ENCODE data around the gene FILIP1L. TPM values are rescaled to one million over a fixed set of nuclear protein-coding genes. Genes with fewer than 3 reads are reported as not detected.

Gene FILIP1L
- polyA plus RNA-seq, 2 donors = 2.6 to 6.9 TPM

- WGBS, 2 donors = 86 to 90% methylated on average over 2 of the region's 2 CpGs
- Histone ChIP-seq H3K4me3 (ENCODE audit: low read depth in 1 of 2, low read length in 2 of 2) (no peak overlapping the region), H3K36me3 (ENCODE audit: control insufficient read depth in 2 of 2, insufficient read depth in 2 of 2, low read length in 1 of 2) (no peaks in the 10 kb centered on the region), H3K4me1 (ENCODE audit: control insufficient read depth in 2 of 2, insufficient read depth in 2 of 2, low read length in 1 of 2) (no peaks in the 10 kb centered on the region), H3K9me3 (ENCODE audit: control insufficient read depth in 2 of 2, insufficient read depth in 1 of 2, low read depth in 1 of 2, low read length in 1 of 2) (no peaks in the 10 kb centered on the region), H3K27ac (ENCODE audit: low read depth in 2 of 2, low read length in 1 of 2) (no peak overlapping the region), H3K27me3 (ENCODE audit: control insufficient read depth in 1 of 2, insufficient read depth in 2 of 2, low read length in 2 of 2) (no peaks in the 10 kb centered on the region)
Observed at GRCh38 chr3:99834211-99834957, 279.9 kb downstream of the FILIP1L start.

- WGBS, 2 donors = 57 to 65% methylated on average over 4 of the region's 4 CpGs
- H3K27ac ChIP-seq (ENCODE audit: low read depth in 2 of 2, low read length in 1 of 2) = no peak overlapping the region
Observed at GRCh38 chr3:99833617-99834205, 280.6 kb downstream of the FILIP1L start.

GRCh38 chr3:99829844-99830243, 284.5 kb downstream of the FILIP1L start:
- Histone ChIP-seq H3K4me1 (ENCODE audit: control insufficient read depth in 2 of 2, insufficient read depth in 2 of 2, low read length in 1 of 2) (no peaks in the 10 kb centered on the region), H3K27me3 (ENCODE audit: control insufficient read depth in 1 of 2, insufficient read depth in 2 of 2, low read length in 2 of 2) (no peaks in the 10 kb centered on the region), H3K9me3 (ENCODE audit: control insufficient read depth in 2 of 2, insufficient read depth in 1 of 2, low read depth in 1 of 2, low read length in 1 of 2) (no peaks in the 10 kb centered on the region), H3K36me3 (ENCODE audit: control insufficient read depth in 2 of 2, insufficient read depth in 2 of 2, low read length in 1 of 2) (no peaks in the 10 kb centered on the region), H3K27ac (ENCODE audit: low read depth in 2 of 2, low read length in 1 of 2) (no peak overlapping the region), H3K4me3 (ENCODE audit: low read depth in 1 of 2, low read length in 2 of 2) (no peak overlapping the region)
- WGBS, 2 donors = 90 to 94% methylated on average over 3 of the region's 3 CpGs

More at GRCh38 chr3:99833617-99834205, 280.6 kb downstream of the FILIP1L start:
- Histone ChIP-seq H3K4me3 (ENCODE audit: low read depth in 1 of 2, low read length in 2 of 2) (no peak overlapping the region), H3K9me3 (ENCODE audit: control insufficient read depth in 2 of 2, insufficient read depth in 1 of 2, low read depth in 1 of 2, low read length in 1 of 2) (no peaks in the 10 kb centered on the region), H3K27me3 (ENCODE audit: control insufficient read depth in 1 of 2, insufficient read depth in 2 of 2, low read length in 2 of 2) (no peaks in the 10 kb centered on the region), H3K36me3 (ENCODE audit: control insufficient read depth in 2 of 2, insufficient read depth in 2 of 2, low read length in 1 of 2) (no peaks in the 10 kb centered on the region), H3K4me1 (ENCODE audit: control insufficient read depth in 2 of 2, insufficient read depth in 2 of 2, low read length in 1 of 2) (no peaks in the 10 kb centered on the region)

- WGBS, 2 donors = 66 to 67% methylated on average over 3 of the region's 3 CpGs
- H3K9me3 ChIP-seq (ENCODE audit: control insufficient read depth in 2 of 2, insufficient read depth in 1 of 2, low read depth in 1 of 2, low read length in 1 of 2) = no peaks in the 10 kb centered on the region
- H3K36me3 ChIP-seq (ENCODE audit: control insufficient read depth in 2 of 2, insufficient read depth in 2 of 2, low read length in 1 of 2) = no peaks in the 10 kb centered on the region
- no peaks in the 10 kb centered on the region for H3K4me1 ChIP-seq (ENCODE audit: control insufficient read depth in 2 of 2, insufficient read depth in 2 of 2, low read length in 1 of 2)
- no peak overlapping the region for H3K4me3 ChIP-seq (ENCODE audit: low read depth in 1 of 2, low read length in 2 of 2)
- no peak overlapping the region for H3K27ac ChIP-seq (ENCODE audit: low read depth in 2 of 2, low read length in 1 of 2)
- no peaks in the 10 kb centered on the region for H3K27me3 ChIP-seq (ENCODE audit: control insufficient read depth in 1 of 2, insufficient read depth in 2 of 2, low read length in 2 of 2)
Observed at GRCh38 chr3:99825004-99825640, 289.2 kb downstream of the FILIP1L start.

GRCh38 chr3:99823723-99824711, 290.3 kb downstream of the FILIP1L start:
- 69 to 75% methylated on average over 14 of the region's 14 CpGs for WGBS, 2 donors
- Histone ChIP-seq H3K27ac (ENCODE audit: low read depth in 2 of 2, low read length in 1 of 2) (no peak overlapping the region), H3K4me3 (ENCODE audit: low read depth in 1 of 2, low read length in 2 of 2) (no peak overlapping the region), H3K27me3 (ENCODE audit: control insufficient read depth in 1 of 2, insufficient read depth in 2 of 2, low read length in 2 of 2) (no peaks in the 10 kb centered on the region), H3K36me3 (ENCODE audit: control insufficient read depth in 2 of 2, insufficient read depth in 2 of 2, low read length in 1 of 2) (no peaks in the 10 kb centered on the region), H3K4me1 (ENCODE audit: control insufficient read depth in 2 of 2, insufficient read depth in 2 of 2, low read length in 1 of 2) (no peaks in the 10 kb centered on the region), H3K9me3 (ENCODE audit: control insufficient read depth in 2 of 2, insufficient read depth in 1 of 2, low read depth in 1 of 2, low read length in 1 of 2) (no peaks in the 10 kb centered on the region)

- no peak overlapping the region for H3K27ac ChIP-seq (ENCODE audit: low read depth in 2 of 2, low read length in 1 of 2)
- H3K9me3 ChIP-seq (ENCODE audit: control insufficient read depth in 2 of 2, insufficient read depth in 1 of 2, low read depth in 1 of 2, low read length in 1 of 2) = no peaks in the 10 kb centered on the region
- H3K4me3 ChIP-seq (ENCODE audit: low read depth in 1 of 2, low read length in 2 of 2) = no peak overlapping the region
- no peaks in the 10 kb centered on the region for H3K36me3 ChIP-seq (ENCODE audit: control insufficient read depth in 2 of 2, insufficient read depth in 2 of 2, low read length in 1 of 2)
- no peaks in the 10 kb centered on the region for H3K27me3 ChIP-seq (ENCODE audit: control insufficient read depth in 1 of 2, insufficient read depth in 2 of 2, low read length in 2 of 2)
- 91 to 92% methylated on average over 2 of the region's 2 CpGs for WGBS, 2 donors
- no peaks in the 10 kb centered on the region for H3K4me1 ChIP-seq (ENCODE audit: control insufficient read depth in 2 of 2, insufficient read depth in 2 of 2, low read length in 1 of 2)
Observed at GRCh38 chr3:99818818-99819217, 295.5 kb downstream of the FILIP1L start.

- H3K9me3 ChIP-seq (ENCODE audit: control insufficient read depth in 2 of 2, insufficient read depth in 1 of 2, low read depth in 1 of 2, low read length in 1 of 2) = no peaks in the 10 kb centered on the region
- peak within 1 kb of the TSS; percentile 74 to 96 for H3K27ac ChIP-seq (ENCODE audit: low read depth in 2 of 2, low read length in 1 of 2)
- H3K4me3 ChIP-seq (ENCODE audit: low read depth in 1 of 2, low read length in 2 of 2) = peak within 1 kb of the TSS; percentile 72 to 87
- H3K27me3 ChIP-seq (ENCODE audit: control insufficient read depth in 1 of 2, insufficient read depth in 2 of 2, low read length in 2 of 2) = no peaks in the 10 kb centered on the region
- H3K4me1 ChIP-seq (ENCODE audit: control insufficient read depth in 2 of 2, insufficient read depth in 2 of 2, low read length in 1 of 2) = no peaks in the 10 kb centered on the region
- 0% methylated on average over 60 of the region's 60 CpGs for WGBS, 2 donors
- H3K36me3 ChIP-seq (ENCODE audit: control insufficient read depth in 2 of 2, insufficient read depth in 2 of 2, low read length in 1 of 2) = no peaks in the 10 kb centered on the region
Observed at GRCh38 chr3:99817437-99818240, 296.7 kb downstream of the FILIP1L start, which contains the start of gene CMSS1. CMSS1 (plus strand) TSS chr3:99817862.

GRCh38 chr3:99817047-99817436, 297.3 kb downstream of the FILIP1L start:
- Histone ChIP-seq H3K4me3 (ENCODE audit: low read depth in 1 of 2, low read length in 2 of 2) (peak overlapping the region; percentile 72 to 87), H3K9me3 (ENCODE audit: control insufficient read depth in 2 of 2, insufficient read depth in 1 of 2, low read depth in 1 of 2, low read length in 1 of 2) (no peaks in the 10 kb centered on the region), H3K4me1 (ENCODE audit: control insufficient read depth in 2 of 2, insufficient read depth in 2 of 2, low read length in 1 of 2) (no peaks in the 10 kb centered on the region), H3K36me3 (ENCODE audit: control insufficient read depth in 2 of 2, insufficient read depth in 2 of 2, low read length in 1 of 2) (no peaks in the 10 kb centered on the region), H3K27me3 (ENCODE audit: control insufficient read depth in 1 of 2, insufficient read depth in 2 of 2, low read length in 2 of 2) (no peaks in the 10 kb centered on the region), H3K27ac (ENCODE audit: low read depth in 2 of 2, low read length in 1 of 2) (peak overlapping the region; percentile 28 to 96)
- 2 to 3% methylated on average over 15 of the region's 15 CpGs for WGBS, 2 donors

Measured in esophagus (tissue), 2 donors.